ENCODE data around the gene VTCN1. TPM values are rescaled to one million over a fixed set of nuclear protein-coding genes. Genes with fewer than 3 reads are reported as not detected.

Gene VTCN1
- total and polyA plus RNA-seq, 2 of the 8 experiments (the other 6 are each of a cell fraction or from before 2014, with no cell fraction given), result 0.32 TPM; not detected in 1

- Histone ChIP-seq H3K14ac (ENCODE audit: insufficient read length) (no peak overlapping the region), H3K27ac (ENCODE audit: low read depth, low read length) (no peak overlapping the region)
Observed at GRCh38 chr1:117117697-117118096, 93.0 kb downstream of the VTCN1 start.

More at GRCh38 chr1:117117697-117118096, 93.0 kb downstream of the VTCN1 start:
- no peak overlapping the region for H4K5ac ChIP-seq (ENCODE audit: insufficient read length, low read depth, low read length)
- H2BK12ac ChIP-seq (ENCODE audit: low read depth, low read length), result no peak overlapping the region
- H4K91ac ChIP-seq (replicated peaks; ENCODE audit: insufficient read length, low read length), result no peak overlapping the region
- H3K4me3 ChIP-seq (ENCODE audit: extremely low read depth in 1 of 4, insufficient read depth in 2 of 4, low read depth in 3 of 4, low read length in 4 of 4), result no peak overlapping the region
- peaks cover 13 to 52% (median 38%) of the 10 kb centered on the region in 4 experiments for H3K36me3 ChIP-seq (ENCODE audit: control insufficient read depth in 2 of 4, insufficient read depth in 4 of 4, low read length in 3 of 4)
- H3K9me3 ChIP-seq (ENCODE audit: insufficient read depth in 2 of 2, low read depth in 1 of 2, low read length in 1 of 2), result no peaks in the 10 kb centered on the region
- DNase-seq (ENCODE audit: low read depth in 1 of 2, low spot score in 2 of 2) (no peak), FAIRE-seq (no peak)
- no peak overlapping the region for H3K9ac ChIP-seq (replicated peaks in 1 of 4; ENCODE audit: extremely low read depth in 1 of 4, low read depth in 3 of 4, low read length in 3 of 4)
- H2BK20ac ChIP-seq (ENCODE audit: low read length), result no peak overlapping the region
- H2BK120ac ChIP-seq (replicated peaks; ENCODE audit: low read depth, low read length), result no peak overlapping the region
- no peak overlapping the region for H3K4ac ChIP-seq (replicated peaks; ENCODE audit: insufficient read length, low read depth, low read length)
- H2AK5ac ChIP-seq (ENCODE audit: low read depth, low read length), result no peak overlapping the region
- H3K23me2 ChIP-seq (ENCODE audit: low read depth, low read length), result peaks cover 5% of the 10 kb centered on the region; the same call in 1 of the 2 replicates
- H3K23ac ChIP-seq (ENCODE audit: insufficient read length), result no peak overlapping the region
- H3K79me2 ChIP-seq (ENCODE audit: control insufficient read depth in 1 of 2, insufficient read depth in 2 of 2, low read length in 2 of 2), result no peaks in the 10 kb centered on the region; a peak in 1 of 4 replicates
- no peak overlapping the region for H3K56ac ChIP-seq (replicated peaks; ENCODE audit: insufficient read length, low read depth, low read length)
- no peaks in the 10 kb centered on the region for H3K79me1 ChIP-seq (ENCODE audit: low read depth, low read length)
- H4K8ac ChIP-seq (ENCODE audit: extremely low read depth, insufficient read depth, low read length), result no peak overlapping the region
- no peak overlapping the region for H3K4me2 ChIP-seq (ENCODE audit: insufficient read depth in 1 of 2, low read depth in 2 of 2, low read length in 2 of 2)
- peaks cover 2 to 11% (median 6%) of the 10 kb centered on the region in 4 experiments for H3K4me1 ChIP-seq (replicated peaks in 1 of 4; ENCODE audit: control insufficient read depth in 3 of 4, insufficient read depth in 4 of 4, low read length in 3 of 4)
- no peak overlapping the region for H2BK5ac ChIP-seq (ENCODE audit: low read depth, low read length)
- CTCF ChIA-PET (ENCODE audit: partially characterized antibody), result interaction anchor here (0.8 to 13.2 kb wide), 6 partner anchors 12 to 168 kb away, joined by 3 to 114 read pairs (median 3); no protein-coding TSS in a partner anchor
- peaks cover 0 to 4% of the 10 kb centered on the region in 2 experiments for H4K20me1 ChIP-seq (replicated peaks in 1 of 2; ENCODE audit: control insufficient read depth in 1 of 2, insufficient read depth in 2 of 2, low read length in 2 of 2)
- TF ChIP-seq NANOG (IDR thresholded peaks at IDR 0.05; ENCODE audit: insufficient read depth, low read depth, low read length, poor library complexity, severe bottlenecking), result no peak
- TF ChIP-seq RXRA (IDR thresholded peaks at IDR 0.05; ENCODE audit: insufficient read depth, low read depth, low read length), result no peak
- TF ChIP-seq GABPA (IDR thresholded peaks at IDR 0.05; ENCODE audit: borderline replicate concordance, insufficient read depth, low read length), result no peak
- TF ChIP-seq CTCF (IDR thresholded peaks at IDR 0.05; ENCODE audit: control extremely low read depth in 1 of 3, insufficient read depth in 1 of 3, low read depth in 1 of 3, low read length in 3 of 3), result no peak
- TF ChIP-seq YY1 (IDR thresholded peaks at IDR 0.05; ENCODE audit: low read depth, low read length), result no peak
- TF ChIP-seq TAF7 (optimal IDR thresholded peaks at IDR 0.05; ENCODE audit: borderline replicate concordance, low read depth, low read length), result no peak
- no peak for TF ChIP-seq TCF12 (IDR thresholded peaks at IDR 0.05; ENCODE audit: low read depth, low read length)
- TF ChIP-seq E2F6 (IDR thresholded peaks at IDR 0.05), result no peak
- no peak for TF ChIP-seq RAD21 (IDR thresholded peaks at IDR 0.05 in 1 of 2, conservative IDR thresholded peaks at IDR 0.05 in 1 of 2; ENCODE audit: low read depth in 2 of 2, low read length in 2 of 2)
- no peak for TF ChIP-seq EZH2 (IDR thresholded peaks at IDR 0.05; ENCODE audit: low read depth, low read length, severe bottlenecking)
- no peak overlapping the region for H2AFZ ChIP-seq (ENCODE audit: low read length)
- no peak overlapping the region for H3K18ac ChIP-seq (ENCODE audit: extremely low read depth, low read length)
- no peaks in the 10 kb centered on the region for H3K27me3 ChIP-seq (replicated peaks in 1 of 4; ENCODE audit: control insufficient read depth in 3 of 4, extremely low read depth in 1 of 4, insufficient read depth in 3 of 4, low read length in 3 of 4)
- whole genome bisulfite sequencing, 2 experiments (ENCODE audit: extremely low coverage in 1 of 2, insufficient coverage in 1 of 2, insufficient read length in 1 of 2, insufficient replicate concordance in 2 of 2, low coverage in 1 of 2, low lambda C conversion rate in 2 of 2, missing lambda C conversion rate in 1 of 2), result 97% methylated on average over 2 of the region's 2 CpGs; no CpG with 5 or more reads in 1 of the 2 experiments
- no peak overlapping the region for H2BK15ac ChIP-seq (ENCODE audit: low read length)
- POLR2A ChIA-PET (ENCODE audit: partially characterized antibody), result no interaction called here

All from H1 (cell line).